Stimulated activated naive CD4-positive, alpha-beta T cell (primary cell): ENCODE data around the gene UPK3A.
"Not testable (repeated sequence)": the region's sequence is repeated elsewhere in the genome, so short reads cannot be mapped to it uniquely, and the experiment has no call there.

Source experiments
- DNase-seq, 6 experiments: peaks; one replicate each; lab custom pipeline; 2025; lab: John Stamatoyannopoulos, UW

UPK3A gene

DNA sequence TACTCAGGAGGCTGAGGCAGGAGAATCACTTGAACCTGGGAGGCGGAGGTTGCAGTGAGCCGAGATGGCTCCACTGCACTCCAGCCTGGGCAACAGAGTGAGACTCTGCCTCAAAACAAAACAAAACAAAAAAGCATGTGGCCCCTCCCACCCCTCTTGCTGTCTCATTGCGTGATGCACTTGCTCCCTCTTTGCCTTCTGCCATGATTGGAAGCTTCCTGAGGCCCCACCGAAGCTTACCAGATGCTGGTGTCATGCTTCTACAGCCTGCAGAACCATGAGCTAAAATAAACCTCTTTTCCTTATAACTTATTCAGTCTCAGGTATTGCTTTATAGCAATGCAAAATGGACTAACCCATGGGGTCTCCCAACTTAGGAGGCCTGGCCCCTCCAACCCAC is 26.8 kb upstream of the UPK3A start:
- not testable (repeated sequence) for DNase-seq

DNA sequence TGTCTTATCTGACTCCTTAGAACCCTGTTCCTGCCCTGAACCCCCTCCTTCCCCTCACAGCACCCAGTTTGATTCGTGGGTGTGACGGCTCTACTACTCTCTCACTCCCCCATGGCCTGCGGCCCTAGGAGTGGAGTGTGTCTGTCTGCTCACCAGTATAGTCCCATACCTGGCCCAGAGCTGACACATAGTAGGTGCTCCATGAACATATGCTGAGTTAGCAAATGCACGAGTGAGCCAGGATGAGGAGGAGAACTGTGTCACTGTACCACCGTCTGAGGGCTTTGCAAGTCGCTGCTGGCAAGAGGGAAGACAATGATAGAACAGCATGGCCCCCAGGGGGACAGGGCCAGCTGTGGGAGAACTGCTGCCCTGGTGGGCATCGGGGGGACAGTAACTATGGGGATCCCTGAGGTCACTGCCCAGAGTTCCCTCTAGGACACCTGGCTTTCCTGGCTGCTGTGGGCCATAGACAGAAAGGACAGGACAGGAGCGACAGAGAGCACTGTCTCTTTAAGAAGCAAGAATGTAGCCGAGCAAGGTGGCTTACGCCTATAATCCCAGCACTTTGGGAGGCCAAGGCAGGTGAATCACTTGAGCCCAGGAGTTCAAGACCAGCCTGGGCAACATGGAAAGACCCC is 24.9 kb upstream of the UPK3A start:
- DNase-seq = no peak

DNA sequence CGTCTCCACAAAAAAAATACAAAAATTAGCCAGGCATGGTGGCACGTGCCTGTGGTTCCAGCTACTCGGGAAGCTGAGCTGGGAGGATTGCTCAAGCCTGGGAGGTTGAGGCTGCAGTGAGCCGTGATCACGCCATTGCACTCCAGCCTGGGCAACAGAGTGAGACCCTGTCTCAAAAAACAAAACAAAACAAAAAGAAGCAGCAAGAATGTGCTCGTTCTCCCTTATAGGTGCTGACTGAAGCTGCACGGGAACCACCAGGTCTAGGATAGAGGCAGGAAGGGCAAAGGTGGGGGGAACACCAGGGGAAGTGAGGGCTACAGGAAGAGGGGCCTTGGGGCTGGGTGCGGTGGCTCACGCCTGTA is 24.4 kb upstream of the UPK3A start:
- DNase-seq = not testable (repeated sequence)

DNA sequence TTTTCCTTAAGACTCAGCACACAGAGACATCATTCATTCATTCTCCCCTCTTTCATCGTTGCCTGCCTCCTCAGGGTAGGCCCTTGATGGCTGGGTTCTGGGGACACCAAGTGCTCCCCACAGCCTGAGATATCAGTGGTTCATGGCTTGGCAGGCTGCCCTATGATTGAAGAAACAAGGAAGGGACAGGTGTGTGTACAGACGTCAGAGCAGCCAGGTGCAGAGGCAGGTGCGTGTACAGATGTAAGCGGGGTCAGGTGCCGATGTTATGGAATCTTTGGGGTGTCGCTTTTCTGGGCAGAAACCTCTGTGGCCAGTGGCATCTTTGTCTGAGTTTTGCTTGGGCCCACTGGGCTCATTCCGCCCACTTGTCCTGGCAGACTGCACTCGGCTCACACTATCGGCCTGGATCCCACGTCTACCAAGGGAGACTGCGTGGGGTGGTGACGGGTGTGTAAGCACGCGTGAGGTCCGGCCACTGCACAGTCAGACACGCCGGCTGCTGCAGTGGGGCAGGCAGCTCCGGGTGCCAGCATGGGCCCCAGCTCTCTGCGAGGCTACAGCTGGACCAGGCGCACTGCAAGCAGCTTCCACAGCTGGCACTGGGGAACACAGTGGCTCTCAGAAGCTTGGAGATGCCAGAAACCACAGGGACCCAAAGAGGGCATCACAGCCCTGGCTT is 23.2 kb upstream of the UPK3A start:
- no peak for DNase-seq

DNA sequence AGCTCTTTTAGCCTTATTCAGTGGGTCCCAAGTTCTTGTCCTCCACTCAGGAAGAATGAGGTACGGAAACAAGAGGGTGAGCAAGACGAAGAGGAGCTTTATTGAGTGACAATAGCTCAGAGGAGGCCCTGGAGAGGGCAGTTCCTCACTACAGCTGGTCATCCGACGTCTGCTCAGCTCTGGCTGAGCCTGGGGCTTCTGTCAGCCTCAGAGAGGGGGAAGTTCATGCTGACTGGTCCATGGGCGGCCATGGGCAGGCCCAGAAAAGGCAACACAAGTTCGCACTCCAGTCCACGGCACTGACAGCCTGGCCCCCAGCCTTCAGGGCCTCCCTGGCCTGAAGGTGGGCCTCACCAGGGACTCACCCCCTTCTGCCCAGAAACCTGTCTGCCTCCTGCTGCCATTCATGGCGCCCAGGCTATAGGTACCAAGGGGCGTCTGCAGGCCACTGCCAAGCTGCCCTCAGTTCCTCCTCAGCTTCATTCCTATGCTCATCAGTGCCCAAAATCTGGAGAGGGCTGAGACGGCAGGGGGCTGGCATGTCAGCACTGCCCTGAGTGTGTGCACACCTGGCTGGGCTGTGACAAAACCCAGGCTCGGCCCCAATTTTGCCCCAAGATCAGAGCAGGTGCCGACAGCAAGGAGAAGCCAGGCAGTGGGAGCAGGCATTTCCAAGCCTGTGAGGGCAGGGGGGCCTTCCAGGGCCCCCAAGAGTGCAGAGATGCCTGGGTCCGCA is 22.4 kb upstream of the UPK3A start:
- DNase-seq = no peak

DNA sequence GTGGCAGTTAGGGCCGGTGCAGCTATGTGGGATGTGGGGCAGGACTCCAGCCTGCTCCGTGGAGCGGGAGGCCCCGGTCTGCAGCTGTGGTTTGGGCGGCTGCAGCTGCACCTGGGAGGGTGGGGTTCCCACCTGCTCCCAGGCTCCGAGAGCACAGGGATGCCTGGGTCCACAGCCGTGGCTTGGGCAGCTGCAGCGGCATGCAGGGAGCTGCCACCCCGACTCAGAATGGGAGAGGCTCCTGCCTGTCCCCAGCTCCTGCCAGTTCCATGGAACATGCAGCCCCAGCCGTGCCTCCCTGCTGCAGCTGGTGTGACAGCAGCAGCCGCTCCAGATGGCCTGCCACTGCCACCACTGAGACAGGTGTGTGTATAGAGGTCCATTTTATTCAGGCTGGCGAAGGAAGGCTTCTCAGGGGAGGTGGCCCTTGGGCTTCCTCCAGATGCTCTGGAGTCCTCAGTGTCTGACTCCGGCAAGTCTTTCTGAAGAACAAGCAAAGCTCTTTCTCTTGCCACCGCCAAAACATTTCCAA is 21.8 kb upstream of the UPK3A start:
- no peak for DNase-seq

DNA sequence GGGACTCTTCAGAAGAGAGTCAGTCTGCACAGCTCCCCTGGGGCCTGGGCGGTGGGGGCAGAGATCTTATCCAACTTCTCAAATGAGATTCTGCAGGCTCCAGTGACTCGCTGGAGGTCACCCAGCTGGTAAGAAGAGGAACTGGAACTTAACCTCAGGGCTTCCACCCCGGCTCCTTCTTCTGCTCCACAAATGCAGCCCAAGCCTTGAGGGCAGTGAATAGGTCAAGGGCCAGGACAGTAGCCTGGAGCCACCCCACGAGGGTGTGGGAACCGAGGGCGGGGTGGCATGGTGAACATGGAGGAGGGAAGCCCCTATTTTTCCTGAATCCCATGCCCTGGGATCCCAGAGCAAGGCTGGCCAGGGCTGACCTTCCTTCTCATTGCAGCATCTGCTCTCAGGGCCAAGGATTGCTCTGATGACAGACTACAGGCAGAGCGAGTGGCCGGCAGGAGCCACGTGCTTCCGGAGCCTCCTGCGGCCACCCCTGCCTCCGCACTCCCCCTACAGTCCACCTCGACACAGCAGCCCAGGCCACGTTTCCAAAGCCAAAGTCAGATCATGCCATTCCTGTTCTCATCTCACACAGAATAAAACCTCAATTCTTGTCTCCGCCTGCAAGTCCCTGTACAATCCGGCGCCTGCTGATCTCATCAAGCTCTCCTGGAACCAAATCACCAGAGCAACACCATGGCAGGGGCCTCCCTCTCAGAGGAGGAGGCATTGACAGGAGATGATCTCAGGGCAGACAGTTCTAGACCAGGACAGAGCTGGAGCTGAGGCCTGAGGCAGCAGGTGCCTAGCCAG is 21.1 kb upstream of the UPK3A start:
- no peak for DNase-seq

DNA sequence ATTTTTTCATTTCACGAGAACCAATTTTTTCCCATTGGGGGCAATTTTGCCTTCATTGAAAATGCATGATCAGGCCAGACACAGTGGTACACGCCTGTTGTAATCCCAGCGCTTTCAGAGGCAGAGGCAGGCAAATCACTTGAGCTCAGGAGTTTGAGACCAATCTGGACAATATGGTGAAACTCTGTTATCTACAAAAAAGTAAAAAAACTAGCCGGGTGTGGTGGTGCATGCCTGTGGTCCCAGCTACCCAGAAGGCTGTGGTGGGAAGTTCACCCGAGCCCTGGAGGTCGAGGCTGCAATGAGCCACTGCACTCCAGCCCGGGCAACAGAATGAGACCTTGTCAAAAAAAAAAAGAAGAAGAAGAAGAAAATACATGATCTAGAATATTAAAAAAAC is 19.2 kb upstream of the UPK3A start:
- DNase-seq = no peak

DNA sequence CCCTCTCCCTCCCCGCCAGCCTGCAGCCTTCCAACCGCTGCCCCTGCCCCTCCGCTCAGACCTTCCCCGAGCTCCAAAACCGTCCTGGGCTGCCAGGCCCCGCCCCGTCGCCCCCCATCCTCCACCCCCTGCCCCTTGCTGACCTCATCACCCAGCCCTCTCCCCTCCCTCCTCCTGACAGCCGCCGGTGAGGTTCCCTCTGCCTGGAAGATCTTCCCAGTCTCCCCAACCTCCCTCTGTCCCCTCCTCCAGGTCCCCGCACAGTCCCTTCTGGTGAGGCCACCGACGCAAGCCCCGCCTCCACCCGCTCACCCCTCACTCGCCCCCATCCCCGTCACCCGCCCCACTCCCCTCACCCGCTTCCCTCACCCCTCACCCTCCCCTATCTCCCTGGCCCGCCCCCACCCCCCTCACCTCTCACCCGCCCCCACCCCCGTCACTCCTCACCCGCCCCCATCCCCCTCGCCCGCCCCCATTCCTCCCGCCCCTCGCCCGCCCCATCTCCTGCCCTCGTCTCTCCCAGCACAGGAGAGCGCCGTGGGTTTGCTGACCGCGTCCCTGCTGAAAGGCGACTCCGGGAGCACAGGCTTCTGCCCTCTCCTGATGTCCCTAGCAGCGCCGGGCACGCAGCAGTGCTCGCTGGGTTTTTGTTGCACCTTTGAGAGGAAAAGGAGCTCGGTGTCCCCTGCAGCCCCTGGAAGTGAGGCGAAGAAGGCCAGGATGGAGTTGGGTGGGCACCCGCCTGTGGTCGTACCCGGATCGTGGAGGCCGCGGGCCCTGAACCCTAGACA is 16.4 kb upstream of the UPK3A start:
- DNase-seq = peak in 3 of 6 experiments; percentile 19 to 37 (median 27)

DNA sequence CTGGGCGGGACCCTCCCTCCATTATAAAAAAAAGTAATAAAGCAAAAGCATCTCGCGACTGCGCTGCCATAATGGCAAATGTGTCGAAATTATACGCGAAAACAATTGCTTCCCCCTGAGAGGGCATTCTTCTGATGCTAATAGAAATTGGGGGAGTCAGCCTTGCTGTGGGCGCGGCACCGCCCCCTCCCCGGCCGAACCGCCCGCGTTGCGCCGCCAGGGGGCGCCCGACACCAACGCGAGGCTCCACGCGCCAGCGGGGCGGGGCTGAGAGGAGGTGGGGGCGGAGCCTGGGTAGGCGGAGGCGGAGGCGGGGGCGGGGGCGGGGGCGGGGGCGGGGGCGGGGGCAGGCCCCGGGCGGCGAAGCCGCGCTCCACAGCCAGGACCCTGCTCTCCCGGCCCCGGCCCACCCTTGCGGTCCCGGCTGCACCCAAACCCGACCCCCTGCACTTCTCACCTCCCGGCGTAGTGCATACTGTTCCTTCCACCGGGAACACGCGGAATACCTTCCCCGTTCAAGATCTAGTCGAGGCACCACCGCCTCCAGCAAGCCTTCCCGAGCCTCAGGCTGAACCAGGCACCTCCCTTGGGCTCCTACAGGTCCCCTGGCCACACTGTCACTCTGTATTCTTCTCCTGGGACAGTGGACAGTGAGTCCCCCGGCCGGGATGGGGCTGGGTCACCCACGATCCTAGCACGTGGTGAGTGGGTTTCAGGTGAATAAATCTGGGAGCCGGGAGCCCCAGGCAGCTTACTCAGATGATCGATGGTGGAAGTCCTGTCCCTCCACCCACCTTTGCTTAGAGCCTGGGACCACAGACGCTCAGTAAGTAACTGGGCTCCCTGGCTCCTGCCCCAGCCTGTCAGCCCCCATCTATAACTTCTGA is 15.5 kb upstream of the UPK3A start:
- peak; percentile 62 to 94 (median 85) for DNase-seq

DNA sequence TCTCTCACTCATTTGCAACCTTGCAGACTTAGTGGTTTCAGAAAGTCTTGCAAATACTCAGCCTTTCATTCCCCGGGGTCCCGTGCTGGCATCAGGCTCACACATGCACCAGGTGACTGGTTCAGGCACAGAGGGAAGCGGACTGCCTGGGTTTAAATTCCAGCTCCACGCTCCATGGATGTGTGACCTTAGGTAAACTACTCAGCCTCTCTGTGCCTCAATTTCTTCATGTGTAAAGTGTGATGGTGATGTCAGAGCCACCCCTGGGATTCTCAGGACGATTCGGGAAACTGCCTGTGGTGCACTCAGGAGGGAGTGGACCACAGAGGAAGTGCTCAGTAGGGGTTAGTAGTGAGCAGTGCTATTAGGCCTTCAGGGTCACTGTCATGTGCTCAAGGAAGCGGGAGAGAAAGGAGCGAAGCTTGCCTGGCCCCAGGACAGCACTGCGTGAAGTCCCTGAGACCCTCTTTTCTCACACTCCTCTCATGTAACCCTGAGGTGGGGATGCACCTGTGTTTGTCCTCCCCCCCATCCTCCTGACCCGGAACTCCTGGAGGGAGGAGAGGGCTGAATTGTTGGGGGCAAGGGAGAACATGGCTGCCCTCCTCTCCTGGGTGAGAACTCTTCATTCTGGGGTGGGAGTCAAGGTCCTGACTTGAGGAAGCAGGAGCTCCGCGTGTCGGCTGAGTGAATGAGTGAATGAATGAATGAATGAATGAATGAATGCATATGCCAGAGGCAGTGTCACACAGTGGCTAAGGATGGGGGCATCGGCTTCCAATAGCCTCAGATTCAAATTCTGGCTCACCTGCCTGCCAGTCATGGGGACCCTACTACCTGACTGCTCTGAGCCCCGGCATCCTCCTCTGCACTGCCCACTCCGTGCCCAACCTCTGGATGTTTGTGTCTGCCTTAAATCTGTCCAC is 14.4 kb upstream of the UPK3A start:
- DNase-seq = no peak

DNA sequence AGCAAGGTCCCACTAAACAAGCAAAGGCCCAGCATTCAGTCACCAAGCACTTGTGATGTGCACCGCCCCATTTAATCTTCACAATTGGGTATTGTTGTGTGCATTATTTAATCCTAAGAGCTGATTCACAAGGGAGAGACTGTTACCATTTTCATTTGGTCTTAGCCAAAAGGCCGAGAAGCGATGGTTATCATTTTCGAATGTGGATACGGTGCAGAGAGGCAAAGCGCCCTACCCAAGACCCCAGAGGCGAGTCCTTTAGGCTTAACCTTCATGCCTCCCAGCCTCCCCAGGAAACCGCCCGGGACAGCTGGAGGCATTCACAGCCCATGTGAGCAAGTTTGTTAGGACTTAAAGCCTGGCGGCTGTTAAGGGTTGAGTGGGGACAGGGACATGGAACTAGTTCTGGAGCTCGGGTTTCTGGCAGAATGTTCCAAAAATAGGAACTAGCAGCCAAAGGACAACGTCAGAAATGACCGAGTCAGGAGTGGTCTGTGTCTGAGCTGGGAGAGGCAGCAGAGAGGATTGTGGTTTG is 13.0 kb upstream of the UPK3A start:
- DNase-seq = no peak

DNA sequence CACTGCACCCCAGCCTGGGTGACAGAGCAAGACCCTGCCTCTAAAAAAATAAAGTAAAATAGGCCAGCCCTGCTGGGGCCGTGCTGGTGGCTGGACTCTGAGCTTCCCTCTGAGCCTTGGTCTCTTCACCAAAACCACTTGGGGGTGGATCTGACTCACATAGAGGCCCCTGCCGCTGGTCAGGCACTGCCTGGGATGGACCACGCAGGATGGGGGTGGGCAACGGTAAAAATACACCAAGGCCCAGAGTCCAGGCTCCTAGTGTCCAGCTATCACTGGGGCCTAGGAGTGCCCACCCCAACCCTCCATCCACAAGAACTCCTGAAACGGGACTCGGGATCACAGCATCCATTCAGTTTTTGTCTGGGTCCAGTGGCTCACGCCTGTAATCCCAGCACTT is 12.3 kb upstream of the UPK3A start:
- no peak for DNase-seq

DNA sequence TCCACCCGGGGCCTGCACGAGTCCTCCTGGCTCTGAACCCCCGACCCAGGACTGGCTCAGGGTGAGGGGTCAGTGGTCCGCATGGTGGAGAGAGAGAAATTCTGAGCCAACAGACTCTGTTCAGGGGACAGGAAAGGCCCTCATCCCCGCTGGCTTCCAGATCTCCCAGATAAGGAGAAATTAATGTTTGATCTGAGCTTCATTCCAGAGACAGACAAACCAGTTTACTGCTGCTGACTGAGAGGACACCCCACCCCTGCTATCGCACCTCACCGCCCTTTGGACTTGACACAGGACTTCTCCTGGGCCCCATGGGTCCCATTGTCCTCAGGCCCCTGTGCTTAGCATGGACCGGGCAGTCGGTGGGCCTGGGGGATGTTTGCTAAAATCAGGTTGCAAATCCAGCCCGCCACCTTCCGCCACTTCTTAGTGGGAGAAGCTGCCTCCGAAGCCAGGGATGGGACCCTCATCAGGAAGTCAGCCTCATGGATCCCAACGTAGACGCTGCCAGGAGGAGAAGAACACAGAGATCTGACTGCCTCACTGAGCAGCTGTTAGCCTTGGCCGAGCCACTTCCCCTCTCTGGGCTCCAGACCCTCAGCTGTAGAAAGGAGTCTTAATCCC is 11.2 kb upstream of the UPK3A start:
- no peak for DNase-seq

DNA sequence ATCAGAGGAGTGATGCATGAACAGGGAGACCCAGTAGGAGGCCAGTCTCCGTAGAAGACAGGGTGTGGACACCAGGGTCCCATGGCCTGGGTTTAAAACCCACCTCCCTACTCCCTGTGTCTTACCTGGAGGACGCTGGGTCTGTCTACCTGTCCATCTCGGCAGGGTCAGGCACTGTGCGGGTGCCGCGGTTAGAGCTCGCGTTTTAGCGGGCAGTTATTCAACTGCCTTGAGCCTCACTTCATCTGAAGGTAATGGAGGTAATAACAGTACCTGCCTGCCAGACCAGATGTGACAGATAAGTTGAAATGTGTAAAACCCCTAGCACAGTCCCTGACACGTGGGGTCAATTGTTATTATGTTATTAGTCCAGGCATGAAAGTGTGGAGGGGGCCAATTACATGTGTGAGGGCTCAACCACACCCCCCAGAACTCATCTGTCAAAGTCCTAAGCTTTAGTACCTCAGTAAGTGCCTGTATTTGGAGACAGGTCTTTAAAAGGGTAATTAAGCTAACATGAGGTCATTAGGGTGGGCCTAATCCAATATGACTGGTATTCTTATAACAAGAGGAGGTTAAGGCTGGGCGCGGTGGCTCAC is 8.1 kb upstream of the UPK3A start:
- DNase-seq = no peak

DNA sequence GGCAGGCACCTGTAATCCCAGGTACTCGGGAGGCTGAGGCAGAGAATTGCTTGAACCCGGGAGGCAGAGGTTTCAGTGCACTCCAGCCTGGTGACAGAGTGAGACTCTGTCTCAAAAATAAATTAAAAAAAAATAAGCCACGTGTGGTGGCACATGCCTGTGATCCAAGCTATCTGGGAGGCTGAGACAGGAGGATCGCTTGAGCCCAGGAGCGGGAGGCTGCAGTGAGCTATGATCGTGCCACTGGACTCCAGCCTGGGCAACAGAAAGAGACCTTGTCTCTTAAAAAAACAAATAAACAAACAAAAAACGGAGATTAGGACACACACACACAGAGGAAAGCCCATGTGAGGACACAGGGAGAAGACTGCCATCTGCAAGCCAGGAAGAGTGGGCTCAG is 7.0 kb upstream of the UPK3A start:
- DNase-seq = not testable (repeated sequence)

DNA sequence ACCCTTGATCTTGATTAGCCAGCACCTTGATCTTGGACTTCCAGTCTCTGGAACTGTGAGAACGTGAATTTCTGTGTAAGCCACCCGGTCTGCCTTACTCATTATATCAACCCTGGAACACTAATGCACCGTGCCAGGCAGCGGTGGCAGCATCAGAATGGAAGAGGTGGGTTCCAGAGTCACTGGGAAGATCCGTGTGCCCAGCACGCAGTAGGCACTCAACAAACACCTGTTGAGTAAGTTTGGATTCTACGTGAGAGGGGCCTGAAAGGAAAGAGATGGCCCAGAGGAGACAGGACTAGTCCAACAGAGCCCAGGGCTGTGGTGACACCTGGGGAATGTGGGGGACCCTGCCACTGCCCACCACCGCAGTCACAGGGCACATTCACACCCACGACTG is 6.6 kb upstream of the UPK3A start:
- no peak for DNase-seq

DNA sequence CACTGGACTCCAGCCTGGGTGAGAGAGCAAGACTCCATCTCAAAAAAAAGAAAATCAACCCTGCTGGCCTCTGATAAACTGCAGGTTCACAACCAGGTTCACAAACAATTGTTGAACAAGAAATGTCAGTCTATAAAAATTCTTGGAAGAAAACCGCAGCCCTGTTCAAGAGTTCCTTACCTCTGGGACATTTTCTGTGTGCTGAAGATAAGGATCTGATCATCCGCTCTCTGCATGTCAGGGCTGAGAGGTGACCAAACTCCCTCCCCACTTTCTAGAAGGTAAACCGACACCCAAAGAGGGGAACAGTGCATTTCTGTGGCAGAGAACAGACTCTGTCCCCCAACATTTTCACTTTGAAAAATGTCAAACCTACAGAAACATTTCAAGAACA is 4.2 kb upstream of the UPK3A start:
- no peak for DNase-seq
